ENCODE results near the gene PPM1N.
A peak's percentile ranks its signal among the peaks of the same experiment; 100 is the strongest.
"Not testable (repeated sequence)": the region's sequence is repeated elsewhere in the genome, so short reads cannot be mapped to it uniquely, and the experiment has no call there.

Gene PPM1N

DNA sequence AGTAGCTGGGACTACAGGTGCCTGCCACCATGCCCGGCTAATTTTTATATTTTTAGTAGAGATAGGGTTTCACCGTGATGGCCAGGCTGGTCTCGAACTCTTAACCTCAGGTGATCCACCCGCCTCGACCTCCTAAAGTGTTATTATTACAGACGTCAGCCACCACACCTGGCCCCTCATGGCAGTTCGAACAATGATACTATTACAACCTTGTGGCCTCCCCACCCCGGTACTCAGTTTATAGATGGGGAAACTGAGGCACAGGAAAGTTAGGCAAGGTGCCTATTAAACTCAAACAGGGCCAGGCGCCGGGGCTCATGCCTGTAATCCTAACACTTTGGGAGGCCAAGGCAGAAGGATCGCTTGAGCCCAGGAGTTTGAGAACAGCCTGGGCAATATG is 12.1 kb downstream of the PPM1N start:
- not testable (repeated sequence) for DNase-seq

DNA sequence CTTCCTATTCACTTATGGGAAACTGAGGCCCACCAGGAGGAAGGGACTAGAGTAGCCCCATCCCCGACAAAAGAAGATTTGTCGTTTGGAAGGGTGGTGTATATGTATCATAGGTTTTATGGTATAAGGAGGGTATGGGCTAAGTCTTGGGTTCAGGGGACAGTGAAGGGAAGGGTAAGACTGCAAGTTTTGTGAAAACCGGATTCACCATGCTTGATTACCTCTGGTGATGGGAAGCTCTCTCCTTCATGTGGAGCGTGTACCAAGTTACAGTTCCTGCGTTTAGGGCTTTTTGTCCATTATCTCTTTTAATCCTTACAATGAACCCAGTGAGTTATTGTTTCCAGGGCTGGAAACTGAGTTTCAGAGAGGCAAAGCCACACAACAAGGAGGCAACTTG is 12.8 kb downstream of the PPM1N start:
- DNase-seq = no peak

DNA sequence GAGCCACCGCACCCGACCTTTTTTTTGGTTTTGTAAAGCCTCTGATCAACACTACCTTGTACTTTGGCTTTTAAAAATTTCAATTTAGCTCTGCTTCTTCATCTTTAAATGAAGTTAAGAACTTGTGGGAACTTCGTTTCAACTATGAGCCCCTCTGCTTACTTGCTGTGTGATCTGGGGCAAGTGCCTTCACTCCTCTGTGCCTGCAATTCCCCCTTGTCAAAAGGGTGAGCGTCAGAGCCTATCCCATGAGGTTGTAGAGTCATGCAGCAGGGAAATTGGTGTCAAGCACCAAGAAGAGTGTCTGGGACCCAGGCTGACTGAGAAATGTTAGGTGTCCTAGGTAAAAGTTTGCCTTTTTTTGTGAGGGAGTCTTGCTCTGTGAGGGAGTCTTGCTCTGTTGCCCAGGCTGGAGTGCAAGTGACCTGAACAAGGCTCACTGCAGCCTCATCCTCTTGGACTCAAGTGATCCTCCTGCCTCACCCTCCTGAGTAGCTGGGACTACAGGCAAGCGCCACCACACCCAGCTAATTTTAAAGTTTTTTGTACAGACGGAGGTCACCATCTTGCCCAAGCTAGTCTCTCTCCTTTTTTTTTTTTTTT is 14.7 kb downstream of the PPM1N start:
- no peak for DNase-seq

DNA sequence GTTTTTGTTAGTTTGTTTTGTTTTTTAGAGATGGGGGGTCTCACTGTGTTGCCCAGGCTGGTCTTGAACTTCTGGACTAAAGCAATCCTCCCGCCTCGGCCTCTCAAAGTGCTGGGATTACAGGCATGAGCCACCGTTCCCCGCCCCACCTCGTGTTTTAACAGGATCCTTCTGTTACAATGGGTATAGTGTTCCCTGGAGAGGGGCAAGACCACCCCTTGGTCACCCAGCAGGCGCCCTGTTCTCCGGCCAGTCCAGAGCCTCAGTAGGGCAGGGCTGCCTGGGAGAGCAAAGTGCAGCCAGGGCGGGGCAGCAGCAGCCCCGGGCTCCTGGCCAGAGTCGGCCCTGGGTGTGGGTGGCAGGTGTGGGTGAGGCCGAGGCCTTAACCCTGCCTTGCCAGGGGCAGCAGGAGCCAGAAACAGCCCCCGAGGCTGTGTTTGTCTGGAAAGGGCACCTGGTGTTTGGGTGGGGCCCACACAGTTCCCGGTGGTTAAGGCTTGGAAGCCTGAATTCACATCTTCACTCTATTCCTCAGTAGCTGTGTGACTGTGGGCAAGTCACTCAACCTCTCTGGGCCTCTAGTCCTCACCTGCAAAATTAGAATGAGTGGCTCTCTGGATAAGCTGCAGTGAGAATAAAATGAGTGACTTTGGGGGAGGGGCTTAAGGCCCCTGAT is 16.3 kb downstream of the PPM1N start:
- no peak for DNase-seq

DNA sequence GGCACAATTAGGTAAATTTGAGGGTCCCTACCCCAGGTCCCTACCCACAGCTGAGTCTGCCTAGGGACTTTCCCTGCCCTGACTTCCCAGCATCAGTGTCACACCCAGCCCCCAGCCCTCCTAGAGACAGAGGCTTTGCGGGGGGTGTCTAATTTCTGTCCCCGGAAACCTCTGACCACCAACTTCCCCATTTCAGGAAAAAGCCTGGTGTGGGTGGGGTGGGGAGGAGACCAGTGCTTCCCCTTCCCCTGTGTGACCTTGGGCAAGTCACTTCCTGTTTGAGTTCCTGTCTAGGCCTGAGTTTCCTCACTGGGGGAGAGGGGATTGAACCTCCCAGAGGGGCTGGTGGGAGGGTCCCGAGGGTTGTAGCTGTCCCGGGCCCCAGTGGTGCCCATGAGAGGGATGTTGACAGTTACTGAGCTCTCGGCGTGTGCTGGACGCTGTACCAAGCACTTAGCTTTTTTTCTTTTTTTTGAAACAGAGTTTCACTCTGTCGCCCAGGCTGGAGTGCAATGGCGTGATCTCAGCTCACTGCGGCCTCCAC is 16.9 kb downstream of the PPM1N start:
- DNase-seq = no peak

- DNase-seq = no peak
Measured at GRCh38 chr19:45515807-45516401, 17.7 kb downstream of the PPM1N start.

- DNase-seq = no peak
Measured at GRCh38 chr19:45517238-45517637, 19.0 kb downstream of the PPM1N start.

- no peak for DNase-seq
Measured at GRCh38 chr19:45517641-45518468, 19.6 kb downstream of the PPM1N start.

GRCh38 chr19:45518469-45518826 is 20.2 kb downstream of the PPM1N start:
- DNase-seq = no peak

GRCh38 chr19:45522010-45522941 is 24.0 kb downstream of the PPM1N start:
- no peak for DNase-seq

DNA sequence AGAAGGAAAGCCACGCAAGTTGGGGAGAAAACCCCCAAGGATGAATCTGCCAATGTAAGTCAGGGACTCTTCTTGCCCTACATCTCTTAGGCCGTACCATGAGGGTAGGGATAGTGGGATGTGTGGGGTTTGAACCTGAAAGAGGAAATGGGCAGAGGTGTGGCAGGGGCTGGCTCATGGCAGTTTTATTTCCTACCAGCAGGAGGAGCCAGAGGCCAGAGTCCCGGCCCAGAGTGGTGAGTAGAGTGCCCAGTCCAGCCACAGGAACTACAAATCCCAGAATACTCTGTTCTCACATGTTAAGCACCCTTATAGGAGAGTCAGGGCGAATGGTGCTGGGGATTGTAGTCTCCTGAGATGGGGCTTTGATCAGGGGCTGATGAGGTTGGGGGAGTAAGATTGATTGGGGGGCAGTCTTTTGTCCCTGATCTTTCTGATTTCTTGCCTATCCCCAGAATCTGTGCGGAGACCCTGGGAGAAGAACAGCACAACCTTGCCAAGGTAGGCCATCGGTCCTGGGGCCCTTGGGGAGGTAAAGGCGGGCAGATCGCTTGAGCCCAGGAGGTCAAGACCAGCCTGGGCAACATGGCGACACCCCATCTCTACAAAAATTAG is 25.5 kb downstream of the PPM1N start:
- DNase-seq = peak; percentile 90

DNA sequence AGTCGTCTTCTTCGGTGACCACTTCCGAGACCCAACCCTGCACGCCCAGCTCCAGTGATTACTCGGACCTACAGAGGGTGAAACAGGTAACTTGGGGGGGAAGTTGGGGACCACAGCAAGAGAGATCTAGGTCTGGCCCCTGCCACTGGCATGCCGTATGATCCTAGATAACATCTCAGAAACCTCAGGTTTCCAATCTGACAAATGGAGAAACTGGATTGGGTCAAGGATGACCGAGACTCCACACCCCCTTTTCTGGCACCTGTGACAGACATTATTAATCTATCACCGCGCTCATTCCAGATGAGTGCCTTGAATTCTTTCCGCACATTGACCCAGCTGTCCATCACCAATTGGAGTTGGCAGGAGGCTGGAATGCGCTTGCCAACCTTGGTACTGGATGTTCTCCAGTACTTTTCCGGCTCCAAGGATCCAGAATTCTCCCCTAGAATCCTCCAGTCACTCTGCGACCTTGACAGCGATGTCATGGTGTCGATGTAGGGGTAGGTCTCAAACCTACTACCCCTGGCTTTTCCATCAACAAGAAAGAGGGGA is 26.4 kb downstream of the PPM1N start:
- no peak for DNase-seq

GRCh38 chr19:45526143-45526542 is 27.9 kb downstream of the PPM1N start:
- peak; percentile 66 for DNase-seq

DNA sequence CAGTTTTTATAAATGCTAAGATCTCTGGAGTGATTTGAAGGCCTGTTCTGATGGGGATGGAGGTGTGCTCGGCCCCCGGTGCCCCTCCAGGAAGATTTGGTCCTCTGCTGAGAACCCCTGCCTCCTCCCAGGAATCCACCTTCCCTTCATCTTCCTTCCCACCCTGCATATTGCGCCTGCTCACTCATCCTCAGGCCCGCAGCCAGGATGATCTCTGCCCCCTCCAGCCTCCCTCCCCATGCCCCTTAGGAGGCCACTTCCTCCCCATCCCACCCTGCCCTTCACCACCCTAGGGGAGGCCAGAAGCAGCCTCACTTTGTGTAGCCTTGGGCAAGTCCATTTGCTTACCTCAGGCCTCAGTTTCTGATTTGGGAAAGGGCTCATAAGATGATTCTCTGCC is 28.7 kb downstream of the PPM1N start:
- DNase-seq = no peak

DNA sequence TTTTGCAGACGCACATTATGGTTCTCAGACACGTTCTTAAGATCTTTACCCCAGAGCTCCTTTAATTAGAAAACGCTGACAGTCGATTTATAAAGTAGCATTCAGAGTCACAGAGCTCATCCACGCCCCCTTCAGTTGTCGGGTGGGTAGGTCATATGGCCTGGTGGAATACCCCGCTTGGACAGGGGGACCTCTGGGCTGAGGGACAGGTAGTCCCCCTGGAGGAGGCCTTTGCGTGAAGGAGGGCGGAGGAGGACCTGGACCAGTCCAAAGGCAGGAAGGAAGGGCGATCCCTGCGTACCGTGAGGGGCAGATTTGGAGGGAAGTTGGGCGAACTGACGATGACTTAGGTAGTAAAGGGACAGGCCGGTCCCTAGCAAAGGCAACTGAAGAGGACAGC is 29.5 kb downstream of the PPM1N start:
- DNase-seq = no peak

GRCh38 chr19:45528149-45528743 is 30.0 kb downstream of the PPM1N start:
- DNase-seq = peak; percentile 70

DNA sequence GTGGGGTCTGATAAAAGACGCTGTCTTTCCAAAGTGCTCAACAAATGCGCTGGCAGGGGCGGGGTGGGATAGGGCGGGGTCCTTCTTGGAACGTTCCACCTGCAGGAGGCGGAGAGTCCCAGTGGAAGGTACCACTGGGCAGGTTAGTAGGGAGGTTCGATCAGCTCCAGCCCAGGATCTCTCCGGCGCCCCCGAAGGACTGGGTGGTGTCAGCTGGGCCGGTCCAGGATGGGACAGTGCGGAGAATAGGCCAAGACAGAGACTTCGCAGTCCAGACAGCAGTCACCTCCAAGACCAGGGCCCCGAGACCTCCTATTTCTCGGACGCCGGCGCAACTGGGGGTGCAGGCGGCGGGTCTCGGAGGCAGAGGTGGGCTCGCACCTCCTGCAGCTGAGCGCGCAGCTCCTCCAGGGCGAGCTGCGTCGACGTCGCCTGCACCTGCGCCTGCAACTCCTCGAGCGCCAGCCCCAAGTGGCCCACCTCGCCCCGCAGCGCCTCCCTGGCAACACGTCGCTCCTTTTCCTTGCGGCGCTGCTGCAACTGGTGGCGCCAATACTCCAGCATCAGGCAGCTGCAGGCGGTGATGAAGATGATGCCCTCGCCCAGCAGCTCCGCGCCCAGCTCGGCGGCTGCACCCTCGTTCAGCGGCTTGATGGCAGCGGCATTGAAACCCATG is 30.6 kb downstream of the PPM1N start:
- peak; percentile 79 for DNase-seq

DNA sequence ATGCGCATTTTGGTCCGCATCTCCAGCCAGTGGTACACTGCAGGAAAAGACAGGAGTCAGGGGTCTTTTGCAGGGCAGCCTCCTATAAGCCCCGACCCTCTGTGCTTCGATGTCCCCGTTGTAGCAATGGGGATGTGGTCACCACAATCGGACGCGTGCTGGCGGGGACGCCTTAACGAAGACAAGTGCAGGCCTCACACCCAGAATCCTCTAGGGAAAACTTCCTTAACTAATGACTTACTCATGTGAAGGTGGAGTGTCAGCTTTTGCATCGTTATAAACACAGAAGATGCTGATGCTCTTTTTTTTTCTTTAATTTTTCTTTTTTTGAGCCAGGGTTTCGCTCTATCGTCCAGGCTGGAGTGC is 31.2 kb downstream of the PPM1N start:
- peak; percentile 29 for DNase-seq

DNA sequence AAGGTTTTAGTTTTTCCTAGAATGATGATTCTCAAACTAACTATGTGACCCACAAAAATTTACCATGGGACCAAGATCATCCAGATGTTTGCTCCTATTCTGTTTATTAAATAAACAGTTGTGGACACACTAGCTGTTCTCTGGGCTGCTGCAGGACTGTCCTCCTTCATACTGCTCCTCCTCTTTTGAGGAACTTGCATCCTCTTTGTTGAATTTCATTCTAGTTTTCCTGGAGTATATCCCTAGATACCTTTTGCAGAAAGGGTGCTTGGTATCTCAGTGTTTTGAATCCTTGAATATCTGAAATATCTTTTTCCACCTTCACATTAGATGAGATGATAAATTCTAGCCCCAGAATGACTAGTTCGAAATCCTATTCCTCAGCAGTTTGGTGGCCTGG is 33.1 kb downstream of the PPM1N start:
- no peak for DNase-seq

- no peak for DNase-seq
Measured at GRCh38 chr19:45539459-45539858, 41.2 kb downstream of the PPM1N start.

All from DMS53 (cell line).